AG09309 (cell line): ENCODE results near the gene ZNF283.
A peak's percentile ranks its signal among the peaks of the same experiment; 100 is the strongest.

ENCODE experiments used
- DNase-seq: peaks from one replicate; pipeline ENCODE4 v3.0.0-alpha.2; 2010; ENCODE audit warnings: low read depth
- H3K4me3 ChIP-seq: 2 replicates; pipeline ENCODE4 v1.5.1; 2011; ENCODE audit warnings: mild to moderate bottlenecking, low read depth, low read length, moderate library complexity; ENCODE audit not compliant: control insufficient read depth
- CTCF ChIP-seq: IDR thresholded peaks from 2 replicates; pipeline ENCODE4 v1.5.1; 2011; ENCODE audit warnings: mild to moderate bottlenecking, low read depth, low read length, inconsistent platforms; ENCODE audit not compliant: insufficient read depth, control insufficient read depth; ENCODE audit errors: missing control alignments

The ZNF283 gene

GRCh38 chr19:43826787-43827754, at the start of gene ZNF283:
TSS of gene ZNF283 (plus strand) at chr19:43827321. CDS start at chr19:43833505, 6,184 bp downstream.
- no peak for TF ChIP-seq CTCF
- H3K4me3 ChIP-seq, result peak within 1 kb of the TSS; percentile 50
- peak; percentile 60 for DNase-seq

DNA sequence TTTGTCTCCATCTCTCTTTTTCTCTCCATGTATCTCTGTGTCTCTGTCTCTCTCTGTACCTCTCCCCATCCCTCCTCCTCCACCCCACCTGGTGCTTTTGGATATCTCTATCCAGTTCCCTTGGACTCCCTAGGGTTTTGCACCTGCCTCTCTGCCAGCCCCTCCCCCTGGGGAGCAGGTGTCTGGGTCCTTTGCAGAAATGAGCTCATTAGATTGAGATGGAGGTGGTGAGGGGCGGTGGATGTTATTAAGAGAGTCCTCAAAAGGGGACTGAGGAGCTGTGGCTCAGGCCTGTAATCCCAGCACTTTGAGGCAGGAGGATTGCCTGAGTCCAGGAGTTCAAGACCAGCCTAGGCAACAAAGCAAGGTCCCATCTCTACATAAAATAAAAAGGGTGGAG, 48.5 kb upstream of the ZNF283 start:
- H3K4me3 ChIP-seq, result no peak overlapping the region
- no peak for TF ChIP-seq CTCF
- DNase-seq, result no peak

DNA sequence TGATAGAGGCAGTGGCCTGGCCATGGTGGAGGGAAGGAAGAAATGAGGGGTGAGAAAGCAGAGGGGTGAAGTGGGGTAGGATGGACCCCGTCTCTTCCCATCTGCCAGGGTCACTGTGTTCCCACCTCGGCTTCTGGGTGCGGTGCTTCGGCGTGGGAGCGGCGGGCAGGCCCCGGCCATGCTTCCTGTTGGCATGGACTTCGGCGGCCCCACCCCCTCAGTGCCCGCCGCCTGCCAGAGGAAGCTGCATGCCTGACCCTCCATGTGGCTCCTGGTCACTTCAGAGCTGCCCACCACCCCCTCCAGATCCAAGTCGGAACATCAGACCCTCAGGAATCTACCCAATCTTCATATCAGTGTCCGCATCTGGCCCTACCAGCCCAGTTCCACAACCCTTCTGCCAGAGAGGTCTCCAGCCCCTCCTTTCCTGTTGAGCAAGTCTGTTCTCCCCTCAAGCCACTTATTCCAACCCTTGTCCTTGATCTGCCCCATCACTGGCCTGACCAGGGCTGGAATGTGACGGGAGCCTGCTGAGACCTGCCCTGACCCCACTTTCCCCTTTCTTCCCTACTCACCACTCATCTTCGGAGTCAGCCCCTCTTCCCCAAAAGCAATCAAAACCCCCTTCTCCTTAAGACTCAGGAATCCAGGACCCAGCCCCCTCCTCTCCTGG, 47.8 kb upstream of the ZNF283 start:
- TF ChIP-seq CTCF, result no peak
- peak overlapping the region; percentile 48 for H3K4me3 ChIP-seq
- no peak for DNase-seq

DNA sequence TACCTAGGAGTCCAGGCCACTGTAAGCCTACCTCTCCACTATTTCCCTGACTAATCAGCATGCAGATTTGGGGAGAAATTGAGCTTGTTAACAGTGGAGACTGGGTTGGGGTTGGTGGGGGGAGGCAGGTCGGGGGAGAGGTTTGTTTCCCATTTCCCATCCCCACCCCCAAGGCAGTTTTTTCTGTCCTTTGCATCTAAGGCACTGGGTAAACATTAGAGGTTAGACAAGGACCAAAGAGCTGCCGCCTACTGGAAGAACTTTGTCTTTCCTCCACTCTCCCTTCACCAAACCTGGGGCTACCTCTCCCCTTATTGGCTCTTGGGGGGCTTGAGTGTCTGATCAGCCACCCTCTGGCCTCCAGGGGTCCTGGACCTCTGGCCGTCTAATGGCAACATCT, 47.3 kb upstream of the ZNF283 start:
- DNase-seq, result no peak
- no peak for TF ChIP-seq CTCF
- peak overlapping the region; percentile 48 for H3K4me3 ChIP-seq

DNA sequence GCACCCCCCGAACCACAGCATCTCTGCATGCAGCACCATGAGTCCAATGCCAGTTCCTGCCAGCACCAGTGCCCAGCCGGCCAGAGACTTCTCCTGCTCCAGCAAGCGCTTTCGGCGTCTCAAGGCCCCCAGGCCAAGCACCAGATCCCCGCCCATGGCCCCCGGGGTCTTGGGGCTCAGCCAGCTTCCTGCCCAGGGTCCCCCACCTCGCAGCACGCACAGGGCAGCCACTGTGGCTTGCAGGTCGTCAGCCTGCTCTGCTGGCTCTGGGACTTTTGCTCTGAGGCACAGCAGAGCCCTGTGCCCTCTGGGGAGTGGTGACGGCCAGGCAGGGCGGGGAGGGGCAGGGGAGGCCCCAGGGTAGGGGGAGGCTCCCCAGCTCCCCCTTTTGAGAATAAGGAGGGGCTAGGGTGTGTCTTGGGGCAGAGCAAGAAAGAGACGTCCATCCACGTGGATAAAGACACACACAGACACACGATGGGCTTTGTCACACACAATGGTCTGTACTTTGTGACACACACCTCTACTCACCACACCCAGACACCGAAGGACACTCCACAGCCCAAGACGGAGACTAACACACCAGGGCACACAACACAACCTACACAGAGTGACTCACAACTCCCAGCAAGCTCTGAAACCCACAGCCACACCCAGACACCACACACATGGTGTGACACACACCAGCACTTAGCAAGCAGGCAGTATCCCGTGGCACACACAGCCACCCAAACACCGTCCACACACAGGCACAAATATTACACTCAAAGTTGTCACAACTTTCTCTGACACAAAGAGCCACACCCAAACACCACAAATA, 46.2 kb upstream of the ZNF283 start, which contains the start of gene KCNN4:
TSS of gene KCNN4 (minus strand) at position 268 of the 820 bp plus-strand sequence. CDS start at position 156, 112 bp downstream.
- DNase-seq, result peak; percentile 39
- H3K4me3 ChIP-seq, result peak within 1 kb of the TSS; percentile 48
- no peak for TF ChIP-seq CTCF
